Suppressor macrophage (primary cell): ENCODE data around the gene GATAD1.
"Not testable (repeated sequence)": the region's sequence is repeated elsewhere in the genome, so short reads cannot be mapped to it uniquely, and the experiment has no call there.

Source experiments
- DNase-seq, 4 experiments: peaks; one replicate each; pipeline ENCODE4 v3.0.0-alpha.2; 2020 to 2022

The GATAD1 gene

DNA sequence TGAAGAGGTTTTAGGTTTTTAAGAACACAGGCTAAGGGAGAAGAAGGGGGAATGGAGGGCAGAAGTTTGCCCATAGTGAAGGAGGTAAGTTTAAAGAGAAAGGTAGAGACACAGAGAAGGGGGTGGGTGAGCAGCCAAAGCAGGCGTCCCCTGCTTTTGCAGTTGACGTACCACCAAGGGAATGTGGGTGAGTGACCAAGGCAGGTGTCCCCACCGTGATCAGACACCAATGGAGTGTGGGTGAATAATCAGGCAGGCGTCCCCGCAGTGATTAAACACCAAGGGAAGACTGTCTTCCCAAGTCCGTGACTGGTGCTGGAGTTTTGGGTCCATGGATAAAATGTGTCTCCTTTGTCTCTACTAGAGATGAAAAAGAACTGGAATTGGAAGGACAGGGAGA is 36.9 kb downstream of the GATAD1 start:
- not testable (repeated sequence) for DNase-seq

DNA sequence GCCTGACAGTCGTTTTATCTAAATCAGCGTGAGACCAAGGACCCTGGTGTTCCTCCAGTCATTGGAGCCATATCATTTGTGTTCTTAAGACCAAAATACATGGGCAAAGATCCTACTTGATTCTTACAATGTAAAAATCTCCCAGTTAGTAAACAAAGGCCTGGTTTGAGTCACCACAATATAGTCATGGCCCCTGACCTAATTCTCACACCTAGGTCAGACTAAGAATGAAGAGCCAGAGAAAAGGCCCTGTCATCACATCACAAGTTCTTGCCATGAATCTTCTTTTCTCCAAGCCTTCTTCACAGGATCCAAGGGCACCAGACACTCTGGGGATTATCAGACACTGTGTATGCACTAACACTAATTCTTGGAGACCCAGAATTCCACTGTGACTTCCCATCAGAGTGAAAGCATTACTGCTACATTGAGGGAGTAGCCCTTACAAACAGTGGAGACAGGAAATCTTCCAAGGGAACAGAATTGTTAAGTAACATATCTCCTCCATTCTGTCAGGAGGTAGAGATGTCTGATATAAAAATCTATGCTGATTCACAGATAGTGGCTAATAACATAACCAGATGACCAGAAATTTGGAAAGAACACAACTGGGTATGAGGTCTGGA is 38.1 kb downstream of the GATAD1 start:
- no peak for DNase-seq

DNA sequence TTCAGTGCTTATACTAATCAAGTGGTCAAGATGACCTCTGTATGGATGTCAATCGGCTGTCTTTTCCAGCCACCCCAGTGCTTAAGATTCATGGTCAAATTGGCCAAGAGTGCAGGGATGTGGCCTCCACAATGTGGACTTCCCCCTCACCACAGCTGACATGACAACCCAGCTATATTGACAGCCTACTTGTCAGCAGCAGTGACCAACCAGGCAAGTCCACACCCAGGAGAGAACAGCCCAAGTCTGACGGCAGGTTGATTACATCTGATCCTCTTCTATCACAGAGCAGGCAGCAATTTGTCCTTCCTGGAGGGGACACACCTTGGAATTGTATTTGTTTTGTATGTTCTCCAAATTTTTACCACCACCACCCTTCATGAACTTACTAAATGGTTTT is 38.7 kb downstream of the GATAD1 start:
- no peak for DNase-seq

DNA sequence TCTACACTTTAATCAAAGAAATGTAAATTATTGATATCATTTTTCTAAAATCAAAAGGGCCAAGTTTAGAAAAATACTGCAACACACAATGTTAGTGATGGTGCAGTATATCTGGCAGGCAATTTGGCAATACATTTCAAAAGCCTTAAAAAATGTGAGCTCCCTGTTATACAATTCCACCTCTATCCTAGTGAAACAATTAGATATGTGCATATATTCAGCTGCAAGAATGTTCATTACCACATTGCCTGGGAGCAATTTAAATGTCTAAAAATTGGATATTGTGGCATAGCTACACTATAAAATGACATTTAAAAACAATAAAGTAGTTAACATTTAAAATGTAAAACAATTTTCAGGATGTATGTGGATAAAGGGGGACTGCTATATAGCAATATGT is 40.5 kb downstream of the GATAD1 start:
- DNase-seq = no peak

DNA sequence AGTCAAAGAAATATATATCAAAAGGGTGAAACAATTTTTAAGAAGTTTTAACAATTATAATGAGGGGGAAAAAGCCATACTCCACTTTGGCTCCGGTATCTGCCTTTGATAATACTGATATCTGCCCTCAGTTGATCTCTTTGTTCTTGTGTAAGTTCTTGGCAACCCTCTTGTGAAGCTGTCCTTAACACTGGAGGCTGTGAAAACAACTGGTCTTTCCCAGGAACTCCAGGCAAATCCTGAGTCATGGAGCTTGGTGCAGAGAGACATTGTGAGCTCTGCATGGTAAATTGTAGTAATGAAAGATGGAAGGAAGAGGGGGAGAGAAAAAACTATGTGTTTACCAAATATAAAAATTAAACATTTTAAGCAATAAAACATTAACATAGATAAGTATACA is 42.4 kb downstream of the GATAD1 start:
- no peak for DNase-seq

DNA sequence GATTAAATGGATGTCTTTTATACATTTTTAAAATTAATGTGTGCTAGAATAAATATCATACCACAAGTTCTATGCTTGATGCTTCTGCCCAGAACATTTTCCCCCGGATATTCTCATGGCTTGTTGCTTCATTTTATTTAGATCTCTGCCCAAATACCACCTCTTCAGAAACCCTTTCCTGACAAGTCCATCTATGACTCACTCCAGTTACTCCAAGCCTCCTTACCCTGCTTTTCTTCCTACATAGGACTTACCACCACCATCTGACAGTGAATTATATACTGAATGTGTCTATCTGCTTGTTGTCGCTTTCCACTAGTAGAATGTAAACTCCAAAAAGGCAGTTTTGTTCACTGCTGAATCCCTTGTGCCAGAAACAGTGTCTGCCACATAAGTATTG is 49.6 kb downstream of the GATAD1 start:
- DNase-seq = no peak

DNA sequence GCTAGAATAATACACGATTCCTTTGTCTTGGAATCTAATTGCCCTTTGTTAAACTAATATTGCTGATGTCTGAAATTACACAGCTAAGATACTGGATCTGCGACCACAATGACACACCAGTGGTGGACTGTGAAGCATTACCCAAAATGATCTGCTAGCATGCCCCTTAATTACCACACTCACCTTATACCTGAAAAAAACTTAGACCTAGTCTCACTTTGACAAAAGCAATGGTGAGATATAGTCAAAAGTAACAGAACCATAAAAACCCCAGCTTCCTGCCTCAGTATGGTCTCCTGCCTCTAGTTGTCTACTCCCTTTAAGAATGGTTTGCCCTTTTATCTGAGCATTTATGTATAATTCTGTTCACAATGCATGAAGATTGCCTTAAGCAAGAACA is 51.3 kb downstream of the GATAD1 start:
- DNase-seq = no peak

DNA sequence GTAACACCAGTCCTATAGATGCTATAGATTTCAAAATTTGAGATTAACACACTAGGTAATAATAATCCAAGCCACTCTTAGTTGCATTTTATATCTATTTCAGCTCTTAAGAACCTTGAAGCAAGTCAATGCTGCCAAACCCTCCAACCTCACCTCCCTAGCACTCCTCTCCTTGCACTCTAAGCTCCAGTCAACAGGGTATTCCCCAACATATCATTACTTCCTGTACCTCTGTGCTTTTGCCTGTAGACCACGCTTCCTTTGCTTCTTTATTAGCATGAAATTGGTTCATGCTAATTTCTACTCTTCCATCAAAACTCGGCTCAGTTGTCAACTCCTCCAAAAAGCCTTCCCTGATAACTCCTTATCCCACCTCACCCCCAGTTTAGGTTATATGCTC is 56.5 kb downstream of the GATAD1 start:
- DNase-seq = no peak

DNA sequence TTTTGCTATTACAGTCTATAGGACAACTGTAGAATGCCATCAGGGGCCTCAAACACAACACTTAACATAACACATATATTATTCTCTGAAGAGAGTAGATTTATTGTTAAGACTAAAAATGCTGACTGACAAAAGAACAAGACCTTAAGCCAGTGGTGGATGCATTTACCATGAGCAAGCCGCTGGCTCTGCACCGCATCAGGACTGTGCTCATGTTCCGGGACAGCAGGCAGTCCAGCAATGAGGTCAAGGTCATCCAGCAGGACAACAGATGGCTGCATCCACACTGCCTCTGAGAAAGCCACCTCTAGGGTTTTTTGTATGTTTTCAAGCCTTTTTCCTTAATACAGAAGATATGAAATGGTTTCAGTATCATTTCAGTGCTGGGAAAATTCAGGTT is 57.3 kb downstream of the GATAD1 start:
- DNase-seq = no peak

DNA sequence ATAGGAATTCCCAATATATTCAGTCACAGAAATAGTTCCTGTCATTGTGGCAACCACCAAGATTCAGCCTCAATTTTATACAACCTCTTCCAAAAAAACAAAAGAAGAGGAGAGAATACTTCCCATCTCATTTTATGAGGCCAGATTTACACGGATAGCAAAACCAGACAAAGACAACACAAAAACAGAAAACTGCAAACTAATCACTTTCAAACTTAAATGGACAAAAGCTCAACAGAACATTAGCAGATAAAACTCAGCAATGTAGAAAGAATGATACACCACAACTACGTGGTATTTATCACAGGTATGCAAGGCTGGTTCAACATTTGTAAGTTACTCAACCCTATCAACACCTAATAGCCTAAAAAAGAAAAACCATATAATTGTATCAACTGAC is 59.1 kb downstream of the GATAD1 start:
- no peak for DNase-seq

DNA sequence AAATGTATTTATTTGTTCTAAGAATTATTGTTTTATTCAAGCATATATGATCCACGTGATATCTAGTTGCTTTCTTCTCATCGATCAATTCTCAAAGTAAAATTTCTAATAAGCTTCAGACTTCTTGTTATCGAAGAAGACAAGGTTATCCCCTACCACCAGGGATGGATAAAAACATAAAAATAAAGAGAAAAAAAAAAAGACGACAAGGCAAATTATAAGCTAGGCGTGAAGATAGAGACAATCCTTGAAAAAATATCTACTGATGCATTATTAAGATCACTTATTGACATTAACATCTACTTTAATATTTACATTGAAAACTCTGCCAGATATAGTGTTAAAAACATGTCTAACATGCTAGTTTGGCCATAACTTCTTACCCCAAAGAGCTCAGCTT is 61.7 kb downstream of the GATAD1 start:
- no peak for DNase-seq
